Parathyroid adenoma (tissue), 2 donors: ENCODE measurements around the gene CEND1.

Experiments used
- H2AFZ ChIP-seq: fragments of 300-600 bp; sonication (generic); one replicate; pipeline ENCODE4 v1.7.0; 2017; ENCODE audit warnings: antibody characterized with exemption, mild to moderate bottlenecking
- H3K27ac ChIP-seq: fragments of 300-600 bp; sonication (generic); one replicate; pipeline ENCODE4 v1.7.0; 2017
- H3K27me3 ChIP-seq: fragments of 300-600 bp; sonication (generic); one replicate; pipeline ENCODE4 v1.7.0; 2017; ENCODE audit warnings: low read length; ENCODE audit not compliant: control insufficient read depth, insufficient read depth
- H3K36me3 ChIP-seq: fragments of 300-600 bp; sonication (generic); one replicate; pipeline ENCODE4 v1.7.0; 2017; ENCODE audit warnings: low read length; ENCODE audit not compliant: control insufficient read depth, insufficient read depth
- H3K4me1 ChIP-seq: fragments of 300-600 bp; sonication (generic); one replicate; pipeline ENCODE4 v1.7.0; 2017; ENCODE audit warnings: control low read depth
- H3K4me2 ChIP-seq: fragments of 300-600 bp; sonication (generic); one replicate; pipeline ENCODE4 v1.7.0; 2017; ENCODE audit warnings: low read length
- H3K4me3 ChIP-seq: fragments of 300-600 bp; sonication (generic); one replicate; pipeline ENCODE4 v1.7.0; 2017; ENCODE audit warnings: low read depth, low read length
- H3K79me2 ChIP-seq: fragments of 300-600 bp; sonication (generic); one replicate; pipeline ENCODE4 v1.7.0; 2017; ENCODE audit warnings: control low read depth
- H3K9ac ChIP-seq: fragments of 300-600 bp; sonication (generic); one replicate; pipeline ENCODE4 v1.7.0; 2017; ENCODE audit warnings: mild to moderate bottlenecking
- H3K9me3 ChIP-seq: fragments of 300-600 bp; sonication (generic); one replicate; pipeline ENCODE4 v1.7.0; 2017; ENCODE audit warnings: low read length; ENCODE audit not compliant: control insufficient read depth
- TF ChIP-seq, protein P1 (sequence below): fragments of 300-600 bp; sonication (generic); IDR thresholded peaks from one replicate; pipeline ENCODE4 v1.7.0; 2017; ENCODE audit warnings: antibody characterized with exemption, mild to moderate bottlenecking
- donor health status: primary hyperparathyroidism.

Gene CEND1

DNA sequence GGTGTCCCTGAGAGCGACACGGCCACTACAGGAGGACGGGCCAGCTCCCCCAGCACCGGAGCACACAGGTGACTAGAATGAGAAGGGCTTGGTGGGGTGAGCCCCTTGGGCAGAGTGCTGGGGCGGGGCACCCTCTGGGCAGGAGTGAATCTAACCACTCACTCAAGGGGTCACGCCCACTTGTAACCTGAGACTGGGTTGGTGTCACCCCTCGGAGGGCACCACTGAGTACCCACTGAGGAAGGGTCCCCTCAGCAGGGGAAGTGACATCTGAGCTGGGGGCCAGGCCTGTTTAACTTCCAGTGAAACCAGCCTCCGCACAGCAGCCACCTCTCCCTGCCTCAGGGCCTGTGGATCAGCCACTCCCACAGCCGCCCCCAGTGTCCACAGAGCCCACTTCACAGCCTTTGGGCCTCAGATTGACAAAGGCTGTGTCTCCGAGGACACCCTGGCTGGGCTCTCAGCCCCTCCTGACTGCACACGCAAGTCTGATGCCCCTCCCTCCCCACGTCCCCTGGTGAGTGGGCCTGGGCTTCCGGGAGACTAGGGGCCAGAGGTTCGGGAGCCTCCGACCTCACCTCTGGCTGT lies 18.2 kb downstream of the CEND1 start:
- H2AFZ ChIP-seq: no peak overlapping the region
- H3K27me3 ChIP-seq: no peaks in the 10 kb centered on the region
- H3K27ac ChIP-seq: no peak overlapping the region
- no peak overlapping the region for H3K4me3 ChIP-seq
- no peaks in the 10 kb centered on the region for H3K4me1 ChIP-seq
- no peak overlapping the region for H3K9ac ChIP-seq
- H3K9me3 ChIP-seq: no peaks in the 10 kb centered on the region
- peaks cover 3% of the 10 kb centered on the region for H3K79me2 ChIP-seq
- H3K4me2 ChIP-seq: no peak overlapping the region
- TF ChIP-seq, protein P1, sequence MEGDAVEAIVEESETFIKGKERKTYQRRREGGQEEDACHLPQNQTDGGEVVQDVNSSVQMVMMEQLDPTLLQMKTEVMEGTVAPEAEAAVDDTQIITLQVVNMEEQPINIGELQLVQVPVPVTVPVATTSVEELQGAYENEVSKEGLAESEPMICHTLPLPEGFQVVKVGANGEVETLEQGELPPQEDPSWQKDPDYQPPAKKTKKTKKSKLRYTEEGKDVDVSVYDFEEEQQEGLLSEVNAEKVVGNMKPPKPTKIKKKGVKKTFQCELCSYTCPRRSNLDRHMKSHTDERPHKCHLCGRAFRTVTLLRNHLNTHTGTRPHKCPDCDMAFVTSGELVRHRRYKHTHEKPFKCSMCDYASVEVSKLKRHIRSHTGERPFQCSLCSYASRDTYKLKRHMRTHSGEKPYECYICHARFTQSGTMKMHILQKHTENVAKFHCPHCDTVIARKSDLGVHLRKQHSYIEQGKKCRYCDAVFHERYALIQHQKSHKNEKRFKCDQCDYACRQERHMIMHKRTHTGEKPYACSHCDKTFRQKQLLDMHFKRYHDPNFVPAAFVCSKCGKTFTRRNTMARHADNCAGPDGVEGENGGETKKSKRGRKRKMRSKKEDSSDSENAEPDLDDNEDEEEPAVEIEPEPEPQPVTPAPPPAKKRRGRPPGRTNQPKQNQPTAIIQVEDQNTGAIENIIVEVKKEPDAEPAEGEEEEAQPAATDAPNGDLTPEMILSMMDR: no peak
- no peaks in the 10 kb centered on the region for H3K36me3 ChIP-seq

GRCh38 chr11:770642-771616 lies 19.0 kb downstream of the CEND1 start:
- Histone ChIP-seq H3K9me3 (no peaks in the 10 kb centered on the region), H3K4me3 (no peak overlapping the region), H3K27me3 (no peaks in the 10 kb centered on the region), H3K4me1 (no peaks in the 10 kb centered on the region), H3K27ac (no peak overlapping the region), H3K4me2 (no peak overlapping the region), H3K36me3 (no peaks in the 10 kb centered on the region), H3K9ac (no peak overlapping the region), H2AFZ (no peak overlapping the region), H3K79me2 (peaks cover 2% of the 10 kb centered on the region)
- TF ChIP-seq, protein P1: no peak

DNA sequence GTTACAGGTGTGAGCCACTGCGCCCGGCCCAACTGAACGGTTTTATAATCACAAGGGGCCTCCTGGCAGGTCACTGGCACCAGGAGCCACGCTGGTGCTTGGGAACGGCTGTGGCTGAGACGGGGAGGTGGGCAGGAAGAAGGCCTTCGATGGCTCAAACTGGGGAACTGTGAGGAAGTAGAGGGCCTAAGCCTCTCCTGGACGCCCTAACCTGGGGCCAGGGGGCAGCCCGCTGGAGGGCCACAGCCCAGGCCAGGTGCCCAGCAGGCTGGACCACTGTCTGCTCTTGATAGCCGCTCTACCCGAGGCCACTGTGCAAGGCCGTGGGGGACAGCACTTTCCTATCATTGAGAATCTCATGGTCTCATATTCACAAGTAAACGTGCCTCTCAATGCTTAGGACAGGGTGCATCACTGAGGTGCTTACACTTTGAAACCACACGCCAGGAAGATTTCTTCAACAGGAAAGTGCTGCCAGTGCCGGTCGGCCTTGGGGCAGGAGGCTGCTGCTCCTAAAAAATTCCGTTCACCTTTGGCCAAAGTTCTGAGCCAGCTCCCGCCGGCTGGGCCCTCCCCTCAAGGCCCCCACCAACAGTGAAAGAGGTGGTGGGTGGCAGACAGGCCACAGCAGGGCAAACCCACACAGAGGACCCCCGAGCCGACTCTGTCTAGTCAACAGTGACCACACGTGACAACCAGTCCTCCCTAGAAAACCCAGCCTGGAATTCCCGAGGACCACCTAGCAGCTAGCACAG lies 19.8 kb downstream of the CEND1 start:
- TF ChIP-seq, protein P1: no peak
- Histone ChIP-seq H3K27ac (no peak overlapping the region), H3K36me3 (no peaks in the 10 kb centered on the region)

GRCh38 chr11:767238-767637 lies 22.7 kb downstream of the CEND1 start:
- Histone ChIP-seq H3K9ac (no peak overlapping the region), H3K4me1 (no peaks in the 10 kb centered on the region), H3K79me2 (no peaks in the 10 kb centered on the region), H3K9me3 (no peaks in the 10 kb centered on the region), H2AFZ (no peak overlapping the region), H3K27ac (no peak overlapping the region), H3K27me3 (no peaks in the 10 kb centered on the region), H3K4me3 (no peak overlapping the region), H3K36me3 (no peaks in the 10 kb centered on the region), H3K4me2 (no peak overlapping the region)
- TF ChIP-seq, protein P1: no peak

More for the DNA sequence above, 19.8 kb downstream of the CEND1 start:
- Histone ChIP-seq H3K4me3 (no peak overlapping the region), H3K79me2 (no peaks in the 10 kb centered on the region), H3K4me2 (no peak overlapping the region), H3K9me3 (no peaks in the 10 kb centered on the region), H3K27me3 (no peaks in the 10 kb centered on the region), H2AFZ (no peak overlapping the region), H3K9ac (no peak overlapping the region), H3K4me1 (no peaks in the 10 kb centered on the region)
